ENCODE results near the gene ADIPOR2. TPM values are rescaled to one million over a fixed set of nuclear protein-coding genes. Genes with fewer than 3 reads are reported as not detected.

ADIPOR2 gene, protein sequence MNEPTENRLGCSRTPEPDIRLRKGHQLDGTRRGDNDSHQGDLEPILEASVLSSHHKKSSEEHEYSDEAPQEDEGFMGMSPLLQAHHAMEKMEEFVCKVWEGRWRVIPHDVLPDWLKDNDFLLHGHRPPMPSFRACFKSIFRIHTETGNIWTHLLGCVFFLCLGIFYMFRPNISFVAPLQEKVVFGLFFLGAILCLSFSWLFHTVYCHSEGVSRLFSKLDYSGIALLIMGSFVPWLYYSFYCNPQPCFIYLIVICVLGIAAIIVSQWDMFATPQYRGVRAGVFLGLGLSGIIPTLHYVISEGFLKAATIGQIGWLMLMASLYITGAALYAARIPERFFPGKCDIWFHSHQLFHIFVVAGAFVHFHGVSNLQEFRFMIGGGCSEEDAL
- 10 to 100 TPM; 51.7 to 52.6 TPM for total RNA-seq

- intact Hi-C loops (cut with DNase I, micrococcal nuclease), result loop anchor here (1.0 to 10.0 kb wide), 9 partner anchors 29 to 1104 kb away; partner anchors contain the start of genes FBXL14 (in 2 of the 2), DCP1B (in 1 of the 2), FKBP4 (in 1 of the 2) and WNK1 (in 1 of the 2)
- Mint-ChIP-seq H3K4me3 (peak within 1 kb of the TSS; percentile 95), H3K36me3 (ENCODE audit: low read depth) (peaks cover 11% of the 10 kb centered on the region), H3K9me3 (ENCODE audit: low read depth) (no peaks in the 10 kb centered on the region), H3K4me1 (peaks cover 47% of the 10 kb centered on the region), H3K27me3 (peaks cover 3% of the 10 kb centered on the region), H3K27ac (peak within 1 kb of the TSS; percentile 97)
- POLR2A ChIA-PET, result interaction anchor here (0.5 to 1.6 kb wide), 5 partner anchors 9 to 89 kb away, joined by 3 to 7 read pairs (median 3); no protein-coding TSS in a partner anchor
- CTCF ChIA-PET, result interaction anchor here (0.6 to 3.2 kb wide), 8 partner anchors 9 to 251 kb away, joined by 3 to 19 read pairs (median 3); no protein-coding TSS in a partner anchor
- DNase-seq (peak; percentile 96), ATAC-seq (peak; percentile 99)
Measured at GRCh38 chr12:1690578-1691122, at the start of gene ADIPOR2. ADIPOR2 (plus strand) TSS chr12:1691070; CDS start chr12:1754344, 63,274 bp downstream.

- POLR2A ChIA-PET, result no interaction called here
- ATAC-seq, result no peak
Measured at GRCh38 chr12:1642513-1642912, 48.4 kb upstream of the ADIPOR2 start.

DNA sequence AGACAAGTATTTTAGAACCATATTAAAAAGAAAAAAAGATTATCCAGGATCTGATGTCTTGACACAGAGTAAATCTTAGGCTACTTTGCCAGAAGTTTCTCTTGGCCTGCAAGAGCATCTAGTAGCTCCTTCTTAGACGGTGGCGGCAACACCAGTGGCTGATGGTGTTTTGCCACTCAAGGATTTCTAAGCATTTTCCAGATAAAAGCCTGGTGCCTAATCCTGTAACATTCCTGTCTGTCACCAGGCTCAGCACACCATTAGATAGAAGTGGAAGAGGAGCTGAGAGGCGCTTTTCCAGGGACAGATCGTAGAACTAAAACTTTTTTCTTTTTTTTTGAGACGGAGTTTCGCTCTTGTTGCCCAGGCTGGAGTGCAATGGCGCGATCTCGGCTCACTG lies 47.8 kb upstream of the ADIPOR2 start:
- DNase-seq (no peak), ATAC-seq (no peak)
- intact Hi-C loops (cut with DNase I, micrococcal nuclease), result no loop called here
- Mint-ChIP-seq H3K4me3 (no peak overlapping the region), H3K36me3 (ENCODE audit: low read depth) (no peaks in the 10 kb centered on the region), H3K27ac (no peak overlapping the region), H3K9me3 (ENCODE audit: low read depth) (no peaks in the 10 kb centered on the region), H3K4me1 (peaks cover 2% of the 10 kb centered on the region), H3K27me3 (no peaks in the 10 kb centered on the region)
- POLR2A ChIA-PET, result no interaction called here
- CTCF ChIA-PET, result interaction anchor here (2.3 to 14.0 kb wide), 2 partner anchors 10 to 148 kb away, joined by 8 to 246 read pairs; no protein-coding TSS in a partner anchor

More at GRCh38 chr12:1642513-1642912, 48.4 kb upstream of the ADIPOR2 start:
- Mint-ChIP-seq H3K36me3 (ENCODE audit: low read depth) (no peaks in the 10 kb centered on the region), H3K27me3 (no peaks in the 10 kb centered on the region), H3K4me3 (no peak overlapping the region), H3K27ac (no peak overlapping the region), H3K4me1 (peaks cover 2% of the 10 kb centered on the region), H3K9me3 (ENCODE audit: low read depth) (no peaks in the 10 kb centered on the region)
- intact Hi-C loops (cut with DNase I, micrococcal nuclease), result no loop called here
- CTCF ChIA-PET, result interaction anchor here (14.0 kb wide), 1 partner anchor 148 kb away, joined by 246 read pairs; no protein-coding TSS in a partner anchor
- DNase-seq, result no peak

DNA sequence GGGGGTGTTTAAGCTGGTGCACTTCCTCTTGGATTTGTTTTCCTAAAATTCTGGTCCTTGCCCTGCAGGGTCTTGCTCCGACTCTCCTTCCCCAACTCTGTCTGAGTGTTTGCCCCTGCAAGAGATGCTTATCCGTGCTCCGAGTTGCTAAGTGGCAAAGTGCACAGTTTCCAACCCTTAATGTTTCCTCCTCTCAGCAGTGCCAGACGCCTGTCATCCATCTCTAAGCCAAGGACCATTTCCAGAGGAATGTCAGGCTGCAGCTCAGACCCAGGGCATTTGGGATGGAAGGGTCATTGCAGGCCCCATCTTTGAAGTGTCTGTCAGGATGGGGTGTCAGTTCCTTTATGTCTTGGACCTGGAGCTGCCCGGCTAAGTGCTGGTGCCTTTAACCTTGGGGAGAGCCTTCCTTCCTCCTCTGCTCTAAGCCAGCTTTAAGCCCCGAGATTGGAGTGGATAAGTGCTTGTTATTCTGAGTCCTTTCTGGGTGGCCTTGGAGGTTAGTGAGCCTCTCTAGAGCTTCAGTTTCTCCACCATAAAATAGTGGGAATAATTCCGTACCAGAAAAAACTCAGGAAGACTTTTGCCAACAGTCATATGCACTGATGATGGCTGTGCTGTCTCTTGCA lies 46.9 kb upstream of the ADIPOR2 start:
- POLR2A ChIA-PET, result no interaction called here
- intact Hi-C loops (cut with DNase I, micrococcal nuclease), result no loop called here
- Mint-ChIP-seq H3K4me3 (no peak overlapping the region), H3K27ac (no peak overlapping the region), H3K4me1 (peaks cover 2% of the 10 kb centered on the region), H3K27me3 (no peaks in the 10 kb centered on the region), H3K36me3 (ENCODE audit: low read depth) (no peaks in the 10 kb centered on the region), H3K9me3 (ENCODE audit: low read depth) (no peaks in the 10 kb centered on the region)
- no peak for DNase-seq
- ATAC-seq, result no peak
- CTCF ChIA-PET, result interaction anchor here (2.3 to 14.0 kb wide), 3 partner anchors 9 to 147 kb away, joined by 8 to 246 read pairs (median 16); no protein-coding TSS in a partner anchor

DNA sequence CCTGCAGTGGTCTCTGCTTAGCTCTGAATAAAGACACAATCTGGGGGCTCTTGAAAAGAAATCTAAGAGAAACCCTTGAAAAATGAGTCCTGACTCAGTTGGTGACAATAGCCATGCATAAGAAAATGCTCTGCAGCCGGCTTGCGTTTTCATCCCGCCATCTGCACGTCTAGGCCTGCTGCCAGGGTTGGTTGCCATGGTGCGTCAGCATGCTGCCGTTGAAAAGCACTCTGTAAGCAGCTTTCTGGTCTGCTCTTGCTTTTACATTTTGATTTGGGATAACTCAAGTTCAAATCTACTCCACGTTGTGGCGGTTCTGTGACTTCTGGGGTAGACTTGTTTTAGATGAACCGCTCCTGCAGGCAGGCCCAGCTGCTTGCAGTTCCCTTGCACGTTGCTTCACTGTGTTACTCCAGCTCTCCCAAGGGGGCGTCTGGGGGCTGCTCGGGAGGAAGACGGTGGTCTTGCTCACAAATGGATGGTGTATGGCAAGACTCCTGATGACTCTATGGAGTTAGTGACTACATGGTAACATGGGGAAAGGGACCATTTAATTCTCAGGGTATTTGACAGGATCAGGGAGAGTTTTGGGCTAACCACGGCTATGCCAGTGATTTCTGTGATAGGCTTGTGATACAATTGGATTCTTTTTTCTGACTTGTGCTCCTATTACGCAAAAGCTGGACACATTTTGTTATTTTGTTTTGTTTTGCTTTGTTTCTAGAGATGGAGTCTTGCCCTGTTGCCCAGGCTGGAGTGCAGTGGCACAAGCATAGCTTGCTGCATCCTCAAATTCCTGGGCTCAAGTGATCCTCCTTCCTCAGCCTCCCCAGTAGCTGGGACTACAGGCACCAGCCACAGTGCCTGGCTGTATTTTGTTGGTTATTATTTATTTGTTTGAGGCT lies 46.1 kb upstream of the ADIPOR2 start:
- ChIA-PET CTCF (interaction anchor here (1.5 to 14.0 kb wide), 4 partner anchors 8 to 151 kb away, joined by 3 to 246 read pairs (median 12); no protein-coding TSS in a partner anchor), POLR2A (interaction anchor here (0.6 kb wide), 1 partner anchor 412 kb away, joined by 3 read pairs; no protein-coding TSS in a partner anchor)
- H3K27ac Mint-ChIP-seq, result no peak overlapping the region
- H3K36me3 Mint-ChIP-seq (ENCODE audit: low read depth), result no peaks in the 10 kb centered on the region
- ATAC-seq (no peak), DNase-seq (no peak)
- peaks cover 2% of the 10 kb centered on the region for H3K4me1 Mint-ChIP-seq
- intact Hi-C loops (cut with DNase I, micrococcal nuclease), result no loop called here
- peaks cover 4% of the 10 kb centered on the region for H3K27me3 Mint-ChIP-seq
- no peaks in the 10 kb centered on the region for H3K9me3 Mint-ChIP-seq (ENCODE audit: low read depth)
- H3K4me3 Mint-ChIP-seq, result no peak overlapping the region

GRCh38 chr12:1645819-1646218 lies 45.1 kb upstream of the ADIPOR2 start:
- CTCF ChIA-PET, result interaction anchor here (1.5 to 14.0 kb wide), 3 partner anchors 11 to 150 kb away, joined by 3 to 246 read pairs (median 16); no protein-coding TSS in a partner anchor
- H3K27ac Mint-ChIP-seq, result no peak overlapping the region
- DNase-seq (no peak), ATAC-seq (no peak)
- peaks cover 2% of the 10 kb centered on the region for H3K4me1 Mint-ChIP-seq
- H3K36me3 Mint-ChIP-seq (ENCODE audit: low read depth), result no peaks in the 10 kb centered on the region
- H3K27me3 Mint-ChIP-seq, result peaks cover 7% of the 10 kb centered on the region
- POLR2A ChIA-PET, result no interaction called here
- intact Hi-C loops (cut with DNase I, micrococcal nuclease), result no loop called here
- no peaks in the 10 kb centered on the region for H3K9me3 Mint-ChIP-seq (ENCODE audit: low read depth)
- H3K4me3 Mint-ChIP-seq, result no peak overlapping the region

- H3K4me3 Mint-ChIP-seq, result no peak overlapping the region
- no peak for DNase-seq
- POLR2A ChIA-PET, result no interaction called here
- peaks cover 2% of the 10 kb centered on the region for H3K4me1 Mint-ChIP-seq
- intact Hi-C loops (cut with DNase I, micrococcal nuclease), result no loop called here
- ATAC-seq, result no peak
- H3K9me3 Mint-ChIP-seq (ENCODE audit: low read depth), result no peaks in the 10 kb centered on the region
- CTCF ChIA-PET, result interaction anchor here (1.5 to 14.0 kb wide), 3 partner anchors 12 to 149 kb away, joined by 3 to 246 read pairs (median 16); no protein-coding TSS in a partner anchor
- H3K36me3 Mint-ChIP-seq (ENCODE audit: low read depth), result no peaks in the 10 kb centered on the region
- H3K27me3 Mint-ChIP-seq, result peaks cover 7% of the 10 kb centered on the region
- no peak overlapping the region for H3K27ac Mint-ChIP-seq
Measured at GRCh38 chr12:1646569-1647284, 44.1 kb upstream of the ADIPOR2 start.

DNA sequence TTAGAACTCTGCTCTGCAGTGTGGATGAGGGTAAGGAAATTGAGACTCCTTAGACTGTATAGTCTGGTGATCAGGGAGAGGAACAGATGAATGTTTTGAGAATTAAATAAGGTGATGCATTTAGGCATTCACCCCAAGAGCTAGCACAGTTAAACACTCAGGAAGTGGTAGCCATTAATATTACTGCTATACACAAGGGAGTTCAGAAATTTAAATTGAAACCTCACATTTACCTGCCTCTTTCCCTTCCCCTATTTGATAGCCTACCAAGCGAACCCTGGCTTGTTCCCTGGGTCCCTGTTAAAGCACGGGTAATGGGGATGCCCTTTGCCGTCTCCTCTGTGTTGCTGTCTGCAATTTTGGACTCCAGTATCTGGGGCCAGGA lies 43.6 kb upstream of the ADIPOR2 start:
- CTCF ChIA-PET, result interaction anchor here (0.6 to 14.0 kb wide), 2 partner anchors 121 to 143 kb away, joined by 3 to 246 read pairs; no protein-coding TSS in a partner anchor
- H3K4me3 Mint-ChIP-seq, result no peak overlapping the region
- POLR2A ChIA-PET, result no interaction called here
- ATAC-seq (no peak), DNase-seq (no peak)
- intact Hi-C loops (cut with DNase I, micrococcal nuclease), result no loop called here
- peaks cover 7% of the 10 kb centered on the region for H3K27me3 Mint-ChIP-seq
- H3K4me1 Mint-ChIP-seq, result peaks cover 2% of the 10 kb centered on the region
- H3K27ac Mint-ChIP-seq, result no peak overlapping the region
- no peaks in the 10 kb centered on the region for H3K9me3 Mint-ChIP-seq (ENCODE audit: low read depth)
- no peaks in the 10 kb centered on the region for H3K36me3 Mint-ChIP-seq (ENCODE audit: low read depth)

DNA sequence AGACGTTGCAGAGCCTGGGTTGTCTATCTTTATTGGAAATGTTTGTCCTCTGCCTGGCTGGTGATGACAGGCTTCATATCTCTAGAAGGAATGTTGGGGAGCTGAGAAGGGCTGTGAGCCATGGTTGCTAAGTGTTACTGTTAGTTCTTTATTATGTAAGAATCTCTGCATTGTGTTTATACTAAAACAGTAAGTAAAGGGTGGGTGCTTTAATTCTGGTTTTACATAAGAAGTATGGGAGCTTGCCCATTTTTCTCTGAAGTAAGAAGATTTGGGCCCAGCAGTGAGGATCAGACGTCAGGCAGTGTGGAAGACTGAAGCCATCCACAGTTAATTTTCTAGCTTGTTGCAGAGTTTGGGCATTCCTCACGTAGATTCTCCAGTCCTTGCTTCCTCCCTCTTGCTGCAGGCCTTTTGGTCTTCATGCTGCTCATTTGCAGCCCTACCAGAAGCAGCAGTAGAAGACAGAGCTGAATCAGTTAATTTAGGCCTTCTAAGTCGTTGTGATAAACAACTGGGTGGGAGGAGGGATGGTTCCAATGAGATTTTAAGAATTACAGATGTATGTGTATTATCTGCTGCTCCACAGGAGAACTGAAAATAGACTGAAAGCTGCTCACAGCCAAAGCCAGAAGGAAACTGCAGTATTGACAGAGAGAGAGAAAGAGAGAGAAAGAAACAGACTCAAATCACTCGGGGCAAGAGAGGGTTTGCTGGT lies 40.5 kb upstream of the ADIPOR2 start:
- POLR2A ChIA-PET, result no interaction called here
- H3K9me3 Mint-ChIP-seq (ENCODE audit: low read depth), result no peaks in the 10 kb centered on the region
- CTCF ChIA-PET, result interaction anchor here (1.0 to 14.0 kb wide), 6 partner anchors 12 to 290 kb away, joined by 3 to 246 read pairs (median 7); no protein-coding TSS in a partner anchor
- no peak overlapping the region for H3K4me3 Mint-ChIP-seq
- peaks cover 1% of the 10 kb centered on the region for H3K4me1 Mint-ChIP-seq
- no peak overlapping the region for H3K27ac Mint-ChIP-seq
- peaks cover 9% of the 10 kb centered on the region for H3K27me3 Mint-ChIP-seq
- H3K36me3 Mint-ChIP-seq (ENCODE audit: low read depth), result no peaks in the 10 kb centered on the region
- intact Hi-C loops (cut with DNase I, micrococcal nuclease), result no loop called here
- ATAC-seq (no peak), DNase-seq (no peak)

- Mint-ChIP-seq H3K4me3 (no peak overlapping the region), H3K9me3 (ENCODE audit: low read depth) (no peaks in the 10 kb centered on the region), H3K36me3 (ENCODE audit: low read depth) (no peaks in the 10 kb centered on the region), H3K27me3 (peaks cover 9% of the 10 kb centered on the region), H3K4me1 (no peaks in the 10 kb centered on the region), H3K27ac (no peak overlapping the region)
- POLR2A ChIA-PET, result no interaction called here
- intact Hi-C loops (cut with DNase I, micrococcal nuclease), result no loop called here
- no peak for DNase-seq
- CTCF ChIA-PET, result interaction anchor here (1.0 to 14.0 kb wide), 7 partner anchors 12 to 289 kb away, joined by 3 to 246 read pairs (median 5); no protein-coding TSS in a partner anchor
- ATAC-seq, result no peak
Measured at GRCh38 chr12:1650978-1651361, 39.9 kb upstream of the ADIPOR2 start.

Data from activated CD4-positive, alpha-beta T cell treated with anti-CD3 and anti-CD28 coated beads for 36 hours (primary cell).